ENCODE measurements around the gene SLC44A1.

The SLC44A1 gene

GRCh38 chr9:105273731-105274130, 29.3 kb downstream of the SLC44A1 start:
- no peak for DNase-seq (ENCODE audit: low spot score)

GRCh38 chr9:105275111-105275510, 30.7 kb downstream of the SLC44A1 start:
- DNase-seq (ENCODE audit: low spot score), result no peak

GRCh38 chr9:105275938-105276337, 31.5 kb downstream of the SLC44A1 start:
- DNase-seq (ENCODE audit: low spot score), result no peak

- DNase-seq (ENCODE audit: low spot score), result no peak
Measured at GRCh38 chr9:105278751-105279150, 34.3 kb downstream of the SLC44A1 start.

- DNase-seq (ENCODE audit: low spot score), result no peak
Measured at GRCh38 chr9:105280691-105281090, 36.2 kb downstream of the SLC44A1 start.

GRCh38 chr9:105281272-105281671, 36.8 kb downstream of the SLC44A1 start:
- no peak for DNase-seq (ENCODE audit: low spot score)

- DNase-seq (ENCODE audit: low spot score), result no peak
Measured at GRCh38 chr9:105281926-105282325, 37.5 kb downstream of the SLC44A1 start.

GRCh38 chr9:105282870-105283621, 38.6 kb downstream of the SLC44A1 start:
- no peak for DNase-seq (ENCODE audit: low spot score)

- DNase-seq (ENCODE audit: low spot score), result no peak
Measured at GRCh38 chr9:105283795-105284194, 39.3 kb downstream of the SLC44A1 start.

- no peak for DNase-seq (ENCODE audit: low spot score)
Measured at GRCh38 chr9:105284463-105284862, 40.0 kb downstream of the SLC44A1 start.

GRCh38 chr9:105286098-105286497, 41.6 kb downstream of the SLC44A1 start:
- no peak for DNase-seq (ENCODE audit: low spot score)

- no peak for DNase-seq (ENCODE audit: low spot score)
Measured at GRCh38 chr9:105289305-105289704, 44.9 kb downstream of the SLC44A1 start.

- DNase-seq (ENCODE audit: low spot score), result no peak
Measured at GRCh38 chr9:105290418-105290817, 46.0 kb downstream of the SLC44A1 start.

GRCh38 chr9:105290954-105291353, 46.5 kb downstream of the SLC44A1 start:
- DNase-seq (ENCODE audit: low spot score), result no peak

- DNase-seq (ENCODE audit: low spot score), result no peak
Measured at GRCh38 chr9:105291422-105291859, 47.0 kb downstream of the SLC44A1 start.

- DNase-seq (ENCODE audit: low spot score), result no peak
Measured at GRCh38 chr9:105291938-105292337, 47.5 kb downstream of the SLC44A1 start.

GRCh38 chr9:105293408-105293807, 49.0 kb downstream of the SLC44A1 start:
- no peak for DNase-seq (ENCODE audit: low spot score)

GRCh38 chr9:105295201-105295550, 50.7 kb downstream of the SLC44A1 start:
- DNase-seq (ENCODE audit: low spot score), result no peak

GRCh38 chr9:105295986-105296385, 51.5 kb downstream of the SLC44A1 start:
- no peak for DNase-seq (ENCODE audit: low spot score)

GRCh38 chr9:105296445-105296844, 52.0 kb downstream of the SLC44A1 start:
- no peak for DNase-seq (ENCODE audit: low spot score)

- peak; percentile 52 for DNase-seq (ENCODE audit: low spot score)
Measured at GRCh38 chr9:105296877-105297287, 52.4 kb downstream of the SLC44A1 start.

GRCh38 chr9:105297442-105298075, 53.1 kb downstream of the SLC44A1 start:
- DNase-seq (ENCODE audit: low spot score), result no peak

GRCh38 chr9:105299190-105299854, 54.9 kb downstream of the SLC44A1 start:
- peak; percentile 83 for DNase-seq (ENCODE audit: low spot score)
